ENCODE results near the gene RNF169.

DNA sequence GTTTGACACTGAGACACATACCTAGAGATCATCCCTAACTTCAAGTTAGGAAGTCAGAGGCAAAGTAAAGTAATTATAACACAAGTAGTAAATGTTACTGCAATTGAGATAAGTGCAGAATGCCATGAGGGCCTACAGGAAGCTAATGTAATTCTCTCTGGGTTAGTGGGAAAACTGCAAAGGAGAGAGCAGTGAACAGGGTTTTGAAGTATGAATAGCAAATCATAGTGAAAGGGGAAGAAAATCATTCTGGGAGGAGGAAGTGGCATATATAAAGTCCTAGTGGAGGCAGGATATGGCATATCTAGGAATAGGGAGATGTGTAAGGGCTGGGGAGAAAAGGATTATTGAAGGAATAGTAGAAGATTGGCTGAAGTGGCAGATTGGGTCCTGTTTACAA, 27.9 kb downstream of the RNF169 start:
- TF ChIP-seq EP300 (IDR thresholded peaks at IDR 0.05) (no peak), POLR2A (IDR thresholded peaks at IDR 0.05; ENCODE audit: low read depth) (no peak), POLR2AphosphoS5 (IDR thresholded peaks at IDR 0.05) (no peak)
- TF ChIP-seq, protein P1, sequence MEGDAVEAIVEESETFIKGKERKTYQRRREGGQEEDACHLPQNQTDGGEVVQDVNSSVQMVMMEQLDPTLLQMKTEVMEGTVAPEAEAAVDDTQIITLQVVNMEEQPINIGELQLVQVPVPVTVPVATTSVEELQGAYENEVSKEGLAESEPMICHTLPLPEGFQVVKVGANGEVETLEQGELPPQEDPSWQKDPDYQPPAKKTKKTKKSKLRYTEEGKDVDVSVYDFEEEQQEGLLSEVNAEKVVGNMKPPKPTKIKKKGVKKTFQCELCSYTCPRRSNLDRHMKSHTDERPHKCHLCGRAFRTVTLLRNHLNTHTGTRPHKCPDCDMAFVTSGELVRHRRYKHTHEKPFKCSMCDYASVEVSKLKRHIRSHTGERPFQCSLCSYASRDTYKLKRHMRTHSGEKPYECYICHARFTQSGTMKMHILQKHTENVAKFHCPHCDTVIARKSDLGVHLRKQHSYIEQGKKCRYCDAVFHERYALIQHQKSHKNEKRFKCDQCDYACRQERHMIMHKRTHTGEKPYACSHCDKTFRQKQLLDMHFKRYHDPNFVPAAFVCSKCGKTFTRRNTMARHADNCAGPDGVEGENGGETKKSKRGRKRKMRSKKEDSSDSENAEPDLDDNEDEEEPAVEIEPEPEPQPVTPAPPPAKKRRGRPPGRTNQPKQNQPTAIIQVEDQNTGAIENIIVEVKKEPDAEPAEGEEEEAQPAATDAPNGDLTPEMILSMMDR (IDR thresholded peaks at IDR 0.05) = no peak
